RKO (cell line): ENCODE results near the gene TTYH1.

ENCODE experiments used
- DNase-seq: peaks from one replicate; pipeline ENCODE4 v3.0.0-alpha.2; 2016; ENCODE audit warnings: low spot score

The TTYH1 gene

DNA sequence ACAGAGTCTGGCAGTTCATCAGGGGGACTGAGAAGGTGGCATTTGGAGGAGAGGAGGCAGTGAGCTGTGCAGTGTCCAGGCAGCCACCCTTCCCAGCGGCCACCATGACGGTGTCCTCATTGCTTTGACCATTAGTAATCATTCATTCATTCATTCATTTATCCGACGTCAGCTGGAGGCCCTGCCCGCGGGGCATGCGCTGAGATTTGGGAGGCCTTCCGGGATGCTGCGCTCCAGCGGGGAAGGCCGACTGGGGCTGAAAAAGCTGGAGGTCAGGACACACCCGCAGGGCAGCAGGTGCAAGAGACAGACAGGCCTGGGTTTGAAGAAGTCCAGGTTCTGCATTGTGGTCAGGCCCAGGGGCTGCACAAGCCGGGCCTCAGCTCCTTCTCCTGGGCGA lies 8.9 kb downstream of the TTYH1 start:
- DNase-seq: no peak

DNA sequence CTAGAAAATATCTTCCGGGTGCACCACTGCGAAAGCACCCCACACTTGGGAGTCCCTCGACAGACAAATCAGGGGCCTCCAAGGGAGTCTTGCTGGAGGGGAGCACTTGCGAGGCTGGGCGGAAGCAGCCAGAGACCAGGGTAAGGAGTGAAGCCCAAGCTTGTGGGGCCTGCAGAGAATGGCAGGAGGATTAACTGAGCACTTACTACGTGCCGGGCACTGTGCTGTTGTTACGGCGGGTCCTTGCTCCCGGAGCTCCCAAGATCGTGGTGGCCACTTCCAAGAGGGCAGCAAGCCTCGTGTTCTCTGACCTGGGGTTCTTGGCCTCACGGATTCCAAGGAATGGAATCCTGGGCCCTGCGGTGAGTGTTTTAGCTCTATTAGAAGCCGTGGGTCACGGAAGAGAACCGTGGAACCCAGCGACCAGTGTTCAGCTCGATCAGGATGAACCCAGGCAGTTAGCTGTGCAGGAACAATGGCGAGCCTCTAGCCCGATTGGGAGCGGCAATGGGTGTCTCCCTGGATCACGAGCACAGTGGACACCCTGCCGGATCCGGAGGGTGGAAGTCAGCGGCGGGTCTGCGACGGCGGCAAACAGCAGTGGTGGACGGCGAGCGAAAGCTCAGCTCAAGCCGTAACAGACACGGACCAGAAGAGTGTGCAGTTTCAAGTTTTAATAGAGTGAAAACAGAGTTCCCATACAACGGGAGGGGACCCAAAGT lies 9.6 kb downstream of the TTYH1 start:
- DNase-seq: no peak

DNA sequence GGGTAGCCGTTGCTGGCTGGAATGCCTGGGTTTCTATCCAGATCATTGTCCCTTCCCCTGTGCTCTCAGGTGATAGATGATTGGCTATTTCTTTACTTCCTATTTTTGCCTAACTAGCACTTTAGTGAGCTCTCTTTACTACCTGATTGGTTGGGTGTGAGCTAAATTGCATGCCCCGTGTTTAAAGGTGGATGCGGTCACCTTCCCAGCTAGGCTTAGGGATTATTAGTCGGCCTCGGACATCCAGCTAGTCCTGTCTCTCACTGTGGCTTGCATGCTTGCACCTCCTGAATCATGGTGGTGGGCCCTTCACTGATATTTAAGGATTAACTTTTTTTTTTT lies 10.1 kb downstream of the TTYH1 start:
- no peak for DNase-seq

DNA sequence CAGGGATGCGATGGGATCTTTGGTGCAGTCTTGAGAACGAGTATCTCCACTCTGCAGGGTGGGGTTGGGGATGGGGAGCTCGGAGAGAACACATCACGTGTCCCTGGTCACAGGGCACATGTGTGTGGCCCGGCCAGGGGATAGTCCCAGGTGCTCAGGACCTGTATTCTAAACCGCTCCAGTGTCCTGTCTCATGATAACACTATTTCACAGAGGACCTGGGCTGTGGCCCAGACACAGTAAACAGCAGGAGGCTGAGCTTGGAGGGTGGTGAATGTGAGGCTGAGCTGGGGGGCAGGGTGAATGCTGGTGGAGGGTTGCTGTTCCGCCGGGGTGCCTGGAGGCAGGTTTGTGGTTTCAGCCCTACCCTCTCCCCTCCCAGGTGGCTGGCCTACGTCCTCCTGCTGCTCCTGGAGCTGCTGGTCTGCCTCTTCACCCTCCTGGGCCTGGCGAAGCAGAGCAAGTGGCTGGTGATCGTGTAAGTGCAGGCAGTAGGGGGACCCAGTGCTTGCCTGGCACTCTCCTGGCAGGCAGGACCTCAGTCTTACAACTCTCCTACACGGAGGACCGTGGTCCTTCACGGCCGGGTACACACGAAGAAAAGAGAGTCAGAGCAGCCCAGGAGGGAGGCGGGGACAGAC lies 11.1 kb downstream of the TTYH1 start:
- no peak for DNase-seq

- no peak for DNase-seq
These were observed 12.3 kb downstream of the TTYH1 start for GRCh38 chr19:54427586-54427985.

DNA sequence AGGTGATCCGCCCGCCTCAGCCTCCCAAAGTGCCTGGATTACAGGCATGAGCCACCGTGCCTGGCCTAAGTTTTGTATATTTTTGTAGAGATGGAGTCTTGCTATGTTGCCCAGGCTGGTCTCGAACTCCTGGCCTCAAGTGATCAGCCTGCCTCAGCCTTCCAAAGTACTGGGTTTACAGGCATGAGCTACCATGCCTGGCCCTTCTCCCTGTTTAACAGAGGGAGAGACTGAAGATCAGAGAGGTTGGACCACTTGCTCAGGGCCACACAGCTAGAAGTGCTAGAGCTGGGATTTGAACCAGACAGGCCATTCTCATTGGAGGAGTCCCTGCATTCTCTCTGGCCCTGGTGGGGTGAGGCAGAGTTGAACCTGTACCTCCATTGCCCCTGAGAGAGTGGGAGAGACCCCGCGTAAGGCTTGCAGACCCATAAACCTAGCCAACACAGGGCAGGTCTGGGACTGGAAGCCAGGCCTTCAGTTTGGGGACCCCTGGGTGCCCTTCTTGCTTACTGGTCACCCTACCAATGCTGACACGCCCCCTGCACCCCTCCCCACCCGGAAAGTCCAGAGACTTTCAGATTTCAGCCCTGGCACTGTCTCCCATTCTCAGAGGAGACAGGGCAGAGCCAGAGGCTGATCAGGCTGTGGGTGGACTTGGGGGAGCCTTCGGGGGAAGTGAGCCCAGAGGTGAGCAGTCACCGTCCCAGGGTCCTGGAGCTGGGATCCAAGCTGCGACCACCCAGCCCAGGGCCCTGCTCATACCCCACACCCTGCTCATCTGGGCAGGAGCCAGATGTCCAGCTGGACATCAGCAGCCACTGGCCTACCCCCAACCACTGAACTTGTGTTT lies 13.3 kb downstream of the TTYH1 start:
- no peak for DNase-seq

DNA sequence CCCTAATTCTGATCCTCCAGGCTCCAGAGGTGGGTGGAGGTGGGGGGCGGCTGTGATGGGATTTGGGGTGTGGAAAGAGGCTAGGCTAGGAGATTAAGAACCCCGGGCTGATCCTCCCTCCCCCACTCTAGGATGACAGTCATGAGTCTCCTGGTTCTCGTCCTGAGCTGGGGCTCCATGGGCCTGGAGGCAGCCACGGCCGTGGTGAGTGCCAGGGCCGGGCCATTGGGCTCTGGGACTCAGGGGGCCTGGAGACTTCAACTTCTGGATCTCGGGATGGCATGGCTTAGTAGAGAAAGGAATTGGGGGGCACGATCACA lies 13.9 kb downstream of the TTYH1 start:
- DNase-seq: no peak

- no peak for DNase-seq
These were observed 14.4 kb downstream of the TTYH1 start for GRCh38 chr19:54429545-54430227.

DNA sequence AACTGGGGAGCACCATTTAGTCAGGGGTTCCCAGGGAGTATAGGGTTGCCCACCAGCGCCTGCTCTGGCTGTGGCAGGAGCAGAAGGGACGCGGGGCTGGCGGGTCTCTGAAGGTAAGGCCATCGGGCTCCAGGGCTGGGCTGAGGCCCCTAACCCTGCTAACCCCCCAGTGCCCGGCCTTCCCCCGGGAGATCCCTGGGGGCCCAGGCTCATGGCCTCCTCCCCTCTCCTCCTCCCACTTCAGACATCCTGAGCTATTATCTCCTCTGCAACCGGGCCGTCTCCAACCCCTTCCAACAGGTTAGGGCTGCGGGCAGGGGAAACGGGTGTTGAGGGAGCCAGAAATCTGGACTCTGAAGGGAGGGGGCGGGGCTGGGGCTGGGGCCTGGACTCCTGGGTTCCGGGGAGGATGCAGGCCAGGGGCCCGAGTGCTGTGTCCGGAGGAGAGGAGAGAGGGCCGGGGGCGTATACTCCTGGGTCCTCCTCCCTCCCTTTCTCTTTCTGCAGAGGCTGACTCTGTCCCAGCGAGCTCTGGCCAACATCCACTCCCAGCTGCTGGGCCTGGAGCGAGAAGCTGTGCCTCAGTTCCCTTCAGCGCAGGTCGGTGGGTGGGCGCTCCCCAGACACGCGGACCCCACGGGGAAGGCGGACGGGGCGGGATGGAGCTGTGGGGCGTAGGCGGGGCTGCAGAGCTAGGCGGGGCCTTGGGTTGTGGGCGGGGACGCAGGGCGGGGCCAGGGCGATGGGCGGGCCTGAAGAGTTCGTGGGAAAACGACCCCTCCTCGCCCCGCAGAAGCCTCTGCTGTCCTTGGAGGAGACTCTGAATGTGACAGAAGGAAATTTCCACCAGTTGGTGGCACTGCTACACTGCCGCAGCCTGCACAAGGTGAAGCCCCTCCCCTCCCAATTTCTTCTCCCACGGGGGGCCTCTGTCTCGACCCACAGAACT lies 15.3 kb downstream of the TTYH1 start:
- no peak for DNase-seq

- DNase-seq: no peak
These were observed 16.1 kb downstream of the TTYH1 start for GRCh38 chr19:54431255-54431838.

GRCh38 chr19:54432144-54432738 lies 17.0 kb downstream of the TTYH1 start:
- no peak for DNase-seq

DNA sequence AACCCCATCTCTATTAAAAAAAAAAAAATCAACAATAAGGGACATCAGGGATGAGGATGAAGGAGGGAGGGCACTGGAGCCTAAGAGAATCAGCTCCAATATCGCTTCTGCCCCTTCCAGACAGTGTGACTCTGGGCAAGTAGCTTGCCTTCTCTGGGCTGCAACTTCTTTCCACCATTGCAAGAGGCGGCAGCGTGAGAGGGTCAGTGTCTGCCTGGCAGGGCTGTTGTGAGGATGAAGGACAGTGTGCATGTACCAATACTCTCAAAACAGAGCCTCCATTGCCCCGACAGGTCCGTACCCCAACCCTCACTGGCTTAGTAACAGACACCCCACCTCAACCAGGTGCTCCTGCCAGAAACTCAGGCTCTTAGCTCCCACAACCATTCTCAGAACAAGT lies 18.4 kb downstream of the TTYH1 start:
- no peak for DNase-seq

DNA sequence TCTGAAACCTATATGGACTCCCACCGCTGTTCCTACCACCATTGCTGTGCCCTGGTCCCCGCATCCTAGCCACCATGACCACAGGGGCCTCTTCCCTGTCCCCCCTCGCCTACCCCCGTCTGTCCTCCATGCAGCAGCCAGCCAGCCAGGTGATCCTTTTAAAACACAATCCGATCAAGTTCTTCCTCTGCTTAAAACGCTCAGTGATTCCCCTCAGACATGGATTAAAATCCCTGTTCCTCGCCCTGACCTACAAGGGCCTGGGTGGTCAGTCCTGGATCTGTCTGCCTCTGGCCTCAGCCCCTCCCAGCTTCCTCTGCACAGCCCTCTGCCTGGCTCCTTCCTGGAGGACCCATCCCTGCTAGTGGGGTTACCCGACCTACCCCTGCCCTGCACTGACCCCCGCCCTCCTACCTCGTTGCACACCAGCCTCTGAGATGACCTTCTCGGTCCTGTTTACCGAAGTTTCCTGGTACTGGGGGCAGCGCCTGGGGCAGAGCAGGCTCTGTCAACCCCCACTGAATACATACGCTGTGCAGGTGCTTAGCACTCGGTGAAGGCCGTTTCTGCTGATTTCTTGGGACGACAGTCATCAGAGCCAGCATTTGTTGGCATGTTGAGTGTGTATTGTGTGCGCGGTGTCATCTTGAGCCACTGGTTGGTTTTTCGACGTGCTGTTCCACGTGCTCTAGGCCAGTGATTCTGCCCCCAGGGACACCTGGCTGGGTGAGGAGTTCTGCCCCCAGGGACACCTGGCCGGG lies 19.0 kb downstream of the TTYH1 start:
- no peak for DNase-seq

DNA sequence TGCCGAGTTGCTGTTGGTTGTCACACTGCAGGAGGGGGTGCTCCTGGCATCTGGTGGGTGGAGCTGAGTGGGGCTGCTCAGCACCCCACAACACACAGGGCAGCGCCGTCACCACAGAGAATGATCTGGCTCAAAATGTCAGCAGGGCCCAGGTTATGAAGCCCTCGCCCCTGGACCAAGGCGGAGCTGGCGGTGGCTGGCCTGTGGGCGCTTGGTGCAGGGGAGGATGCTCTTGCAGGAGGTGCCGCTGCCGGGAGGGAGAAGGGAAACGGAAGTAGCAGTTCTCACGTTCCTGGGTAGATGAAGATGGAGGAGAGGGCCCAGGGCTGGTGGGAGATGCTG lies 19.6 kb downstream of the TTYH1 start:
- no peak for DNase-seq

- no peak for DNase-seq
These were observed 20.3 kb downstream of the TTYH1 start for GRCh38 chr19:54435551-54436016.

DNA sequence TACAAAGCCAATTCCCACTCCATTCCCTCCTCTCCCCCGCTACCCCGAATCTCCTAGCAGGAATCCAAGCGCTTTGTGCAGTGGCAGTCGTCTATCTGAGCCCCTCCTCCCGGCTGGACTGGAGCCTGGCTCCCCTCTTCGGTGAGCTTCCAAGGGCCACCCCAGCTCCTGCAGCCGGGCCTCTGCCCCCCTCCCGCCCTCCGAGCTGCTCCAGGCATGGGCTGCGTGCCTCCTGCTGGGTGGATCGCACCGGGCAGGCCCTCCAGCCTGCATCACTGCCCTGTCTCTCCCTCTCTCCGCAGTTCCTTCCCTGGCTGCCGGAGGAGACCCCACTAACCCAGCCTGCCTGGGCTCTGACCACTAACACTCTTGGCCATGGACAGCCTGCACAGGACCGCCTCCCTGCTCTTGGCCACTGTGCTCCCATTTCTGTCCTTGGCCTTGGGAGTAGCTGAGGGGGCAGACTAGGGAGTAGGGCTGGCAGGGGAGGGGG lies 20.8 kb downstream of the TTYH1 start:
- DNase-seq: no peak

DNA sequence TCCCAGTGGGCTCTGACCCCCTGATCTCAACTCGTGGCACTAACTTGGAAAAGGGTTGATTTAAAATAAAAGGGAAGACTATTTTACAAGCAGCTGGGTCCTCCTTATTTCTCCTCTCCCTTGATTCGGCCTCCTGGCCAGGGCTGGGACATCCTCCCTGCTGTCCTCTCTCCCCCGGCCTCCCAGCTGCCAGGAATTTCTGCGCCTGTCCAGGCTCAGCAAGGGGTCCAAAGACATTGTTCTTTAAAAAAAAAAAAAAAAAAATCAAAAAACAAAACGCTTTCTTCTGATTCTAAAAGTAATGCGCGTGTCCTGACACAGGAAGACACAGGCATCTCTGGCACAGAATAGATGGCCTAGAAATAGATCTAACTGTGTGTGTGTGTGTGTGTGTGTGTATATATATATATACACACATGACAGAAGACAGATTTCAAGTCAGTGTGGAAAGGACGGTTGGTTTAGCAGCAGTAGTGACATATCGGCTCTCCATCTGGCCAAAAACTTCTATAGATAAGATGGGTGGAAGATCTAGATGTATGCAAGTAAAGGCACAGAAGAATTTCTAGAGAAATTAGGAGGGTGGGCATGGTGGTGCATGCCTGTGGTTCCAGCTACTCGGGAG lies 21.5 kb downstream of the TTYH1 start:
- DNase-seq: no peak

DNA sequence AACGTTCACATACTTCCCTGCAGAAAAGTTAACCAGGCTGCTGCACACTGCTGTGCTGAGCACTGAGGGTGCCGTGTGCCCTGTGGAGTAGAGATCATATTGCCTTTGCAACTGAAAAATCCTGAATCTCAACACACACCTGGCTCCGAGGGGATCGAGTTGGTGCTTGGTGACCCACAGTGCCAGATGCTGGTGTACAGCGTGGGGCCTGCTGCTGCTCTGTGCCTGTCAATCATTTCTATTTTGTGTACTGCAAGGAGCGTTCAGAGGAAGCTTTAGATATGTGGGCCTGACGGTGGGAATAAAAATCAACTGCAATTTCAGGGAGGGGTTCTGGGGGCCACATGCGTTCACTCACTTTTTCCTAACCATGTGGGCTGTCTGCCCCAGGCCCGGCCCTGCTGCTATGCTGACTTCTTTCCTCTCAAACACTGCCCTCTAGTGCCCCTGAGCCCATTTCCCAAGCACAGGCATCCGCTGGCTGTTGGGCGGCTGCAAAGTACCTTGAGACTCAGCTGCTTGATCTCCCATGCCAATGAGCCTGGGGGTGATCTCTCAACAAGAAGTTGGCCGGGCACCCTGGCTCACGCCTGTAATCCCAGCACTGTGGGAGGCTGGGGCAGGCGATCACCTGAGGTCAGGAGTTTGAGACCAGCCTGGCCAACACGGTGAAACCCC lies 24.0 kb downstream of the TTYH1 start:
- DNase-seq: peak; percentile 40

- DNase-seq: no peak
These were observed 25.4 kb downstream of the TTYH1 start for GRCh38 chr19:54440641-54441040.
